Activated T-cell treated with anti-CD3 and anti-CD28 coated beads, Interleukin-2, amount 50 U/mL, for 4 hours (primary cell): ENCODE measurements around the gene ARHGAP24. TPM values are rescaled to one million over a fixed set of nuclear protein-coding genes. Genes with fewer than 3 reads are reported as not detected.

ENCODE experiments used
- ATAC-seq, 2 donors: fragments of 200-7000 bp; cut with Tn5 transposase; one replicate each; pipeline ENCODE4 v1.10.0; 2021
- DNase-seq: peaks from one replicate; pipeline ENCODE4 v3.0.0-alpha.2; 2020
- H3K27me3 Mint-ChIP-seq: one replicate; pipeline ENCODE4 v1.8.0; 2021; ENCODE audit warnings: low read depth, mixed read lengths
- H3K36me3 Mint-ChIP-seq: one replicate; pipeline ENCODE4 v1.8.0; 2022; ENCODE audit warnings: mixed read lengths; ENCODE audit not compliant: insufficient read depth
- H3K4me1 Mint-ChIP-seq: one replicate; pipeline ENCODE4 v1.8.0; 2021; ENCODE audit warnings: low read depth, mixed read lengths
- H3K4me3 Mint-ChIP-seq: one replicate; pipeline ENCODE4 v1.8.0; 2021; ENCODE audit warnings: mild to moderate bottlenecking, moderate library complexity, mixed read lengths
- H3K9me3 Mint-ChIP-seq: one replicate; pipeline ENCODE4 v1.8.0; 2021; ENCODE audit warnings: mixed read lengths
- total RNA-seq, 3 donors: library from RNA; stranded (reverse); gene quantifications; one replicate each; pipeline ENCODE4 v1.2.1, GENCODE V29; 2021

ARHGAP24 gene
- total RNA-seq, 3 donors from 2014 or later: 0.29 to 1.5 (median 0.46) TPM

GRCh38 chr4:86048426-86048825, 573.5 kb downstream of the ARHGAP24 start:
- H3K4me1 Mint-ChIP-seq: no peaks in the 10 kb centered on the region
- H3K9me3 Mint-ChIP-seq: no peaks in the 10 kb centered on the region
- no peak for DNase-seq
- ATAC-seq: no peak
- no peaks in the 10 kb centered on the region for H3K27me3 Mint-ChIP-seq
- H3K4me3 Mint-ChIP-seq: no peak overlapping the region
- H3K36me3 Mint-ChIP-seq: no peaks in the 10 kb centered on the region

GRCh38 chr4:86050496-86050895, 575.5 kb downstream of the ARHGAP24 start:
- ATAC-seq: no peak
- Mint-ChIP-seq H3K4me1 (no peaks in the 10 kb centered on the region), H3K9me3 (no peaks in the 10 kb centered on the region), H3K4me3 (no peak overlapping the region), H3K36me3 (no peaks in the 10 kb centered on the region), H3K27me3 (no peaks in the 10 kb centered on the region)
- DNase-seq: no peak
